Stimulated activated CD8-positive, alpha-beta memory T cell treated with anti-CD3 and anti-CD28 coated beads, Interleukin-12 subunit alpha, Interleukin-12 subunit beta, amount 100 ng/mL, for 4 hours (primary cell): ENCODE results near the gene CIRBP.

Source experiments
- DNase-seq: peaks from one replicate; pipeline ENCODE4 v3.0.0-alpha.2; 2020; ENCODE audit warnings: low read depth

The CIRBP gene

GRCh38 chr19:1230783-1231489, 38.2 kb upstream of the CIRBP start:
- no peak for DNase-seq

- DNase-seq: no peak
These were observed 37.1 kb upstream of the CIRBP start for GRCh38 chr19:1231729-1232637.

GRCh38 chr19:1232652-1233072, 36.5 kb upstream of the CIRBP start:
- no peak for DNase-seq

- no peak for DNase-seq
These were observed 35.9 kb upstream of the CIRBP start for GRCh38 chr19:1233115-1233667.

DNA sequence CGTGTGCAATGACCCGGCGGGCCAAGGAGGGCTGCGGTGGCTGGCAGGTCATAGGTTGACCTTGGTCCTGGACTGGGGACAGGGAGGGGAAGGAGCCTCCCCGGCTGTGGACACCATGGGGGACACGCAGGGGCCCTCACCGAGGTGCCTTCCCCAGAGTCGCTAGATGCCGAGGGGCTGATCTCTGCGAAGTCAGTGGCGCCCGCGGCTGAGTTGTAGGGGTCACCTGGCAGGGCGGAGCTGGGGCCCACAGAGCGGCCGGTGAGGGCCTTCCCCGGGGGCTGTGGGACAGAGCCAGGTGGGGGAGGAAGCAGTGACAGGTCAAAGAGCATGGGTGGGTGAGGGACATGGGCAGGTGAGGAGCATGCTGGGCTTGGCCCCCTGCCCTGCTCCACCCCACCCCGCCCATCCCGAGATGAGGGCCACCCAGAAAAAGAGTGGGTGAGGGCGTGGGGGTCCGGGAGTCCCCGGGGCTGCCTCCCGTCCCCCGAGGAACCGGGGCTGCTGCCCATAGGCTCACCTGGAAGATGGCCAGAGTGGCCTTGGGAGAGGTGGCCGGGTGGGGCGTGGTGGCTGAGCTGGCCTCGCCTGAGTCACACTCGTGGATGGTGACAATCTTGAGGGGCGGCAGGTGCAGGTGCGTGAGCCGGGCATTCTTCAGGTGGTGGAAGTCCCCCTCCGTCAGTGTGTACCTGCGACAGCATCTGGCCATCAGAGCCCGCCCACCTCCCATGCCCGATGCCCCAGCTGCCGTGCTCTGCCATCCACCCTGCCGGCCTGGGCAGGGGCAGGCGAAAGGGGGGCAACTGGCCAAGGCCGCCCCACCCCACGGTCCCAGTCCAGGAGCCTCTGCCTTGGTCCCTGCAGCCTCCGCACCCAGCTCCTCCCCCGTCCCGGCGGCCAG, 34.8 kb upstream of the CIRBP start:
- no peak for DNase-seq

GRCh38 chr19:1234955-1235380, 34.2 kb upstream of the CIRBP start:
- no peak for DNase-seq

- no peak for DNase-seq
These were observed 33.2 kb upstream of the CIRBP start for GRCh38 chr19:1235625-1236538.

DNA sequence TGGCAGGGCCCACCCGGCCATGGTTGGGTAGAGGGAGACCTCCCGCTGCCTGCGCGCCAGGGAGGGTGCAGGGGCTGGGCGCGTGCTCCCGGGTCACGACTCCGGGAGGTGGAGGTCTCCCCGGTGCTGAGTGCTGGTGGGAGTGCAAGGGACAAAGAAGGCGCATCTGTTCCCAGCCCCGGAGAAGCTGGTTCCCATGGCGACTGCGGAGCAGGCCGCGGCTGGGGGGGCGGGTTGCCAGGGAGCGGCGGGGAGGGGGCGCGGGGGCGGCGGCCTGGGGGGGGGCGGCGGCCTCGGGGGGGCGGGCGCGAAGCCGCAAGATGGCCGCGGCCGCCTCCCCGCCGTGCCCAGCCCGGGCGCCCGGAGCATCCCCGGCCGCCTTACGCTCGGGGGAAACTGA, 32.6 kb upstream of the CIRBP start:
- no peak for DNase-seq

- DNase-seq: no peak
These were observed 32.0 kb upstream of the CIRBP start for GRCh38 chr19:1237027-1237659.

- DNase-seq: no peak
These were observed 31.3 kb upstream of the CIRBP start, which contains the start of gene CBARP for GRCh38 chr19:1237754-1238368. Gene CBARP (minus strand): TSS chr19:1238005. CDS start chr19:1236100, 1,905 bp downstream.

- DNase-seq: no peak
These were observed 30.5 kb upstream of the CIRBP start for GRCh38 chr19:1238369-1239303.

- DNase-seq: no peak
These were observed 29.7 kb upstream of the CIRBP start for GRCh38 chr19:1239420-1239795.

- DNase-seq: peak; percentile 96
These were observed 29.1 kb upstream of the CIRBP start for GRCh38 chr19:1239796-1240737.

- DNase-seq: no peak
These were observed 28.2 kb upstream of the CIRBP start for GRCh38 chr19:1240925-1241324.

DNA sequence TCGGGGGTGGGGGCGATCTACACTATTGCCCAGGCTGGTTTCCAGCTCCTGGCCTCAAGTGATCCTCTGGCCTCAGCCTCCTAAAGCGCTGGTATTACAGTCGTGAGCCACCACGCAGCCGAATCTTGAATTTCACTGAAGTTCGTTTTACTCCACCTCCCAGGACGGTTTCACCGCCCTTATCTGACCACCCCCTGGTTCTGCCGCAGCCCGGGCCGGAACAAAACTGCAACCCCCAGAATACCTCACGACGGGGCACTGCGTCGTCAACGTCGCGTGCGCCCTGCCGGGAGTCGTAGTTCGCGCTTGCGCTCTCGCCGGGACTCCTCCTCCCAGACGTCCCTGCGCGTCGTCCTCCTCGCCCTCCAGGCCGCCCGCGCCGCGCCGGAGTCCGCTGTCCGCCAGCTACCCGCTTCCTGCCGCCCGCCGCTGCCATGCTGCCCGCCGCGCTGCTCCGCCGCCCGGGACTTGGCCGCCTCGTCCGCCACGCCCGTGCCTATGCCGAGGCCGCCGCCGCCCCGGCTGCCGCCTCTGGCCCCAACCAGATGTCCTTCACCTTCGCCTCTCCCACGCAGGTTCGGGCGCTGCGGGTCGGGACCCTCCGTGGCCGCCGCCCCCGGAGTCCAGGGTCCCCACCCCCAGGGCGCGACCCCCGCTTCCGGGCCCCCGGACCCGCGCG, 27.6 kb upstream of the CIRBP start, which contains the start of gene ATP5F1D:
Gene ATP5F1D, plus strand, starts transcription at position 335 of the 679 bp plus-strand sequence. Its CDS starts 100 bp downstream, at position 435.
- peak; percentile 95 for DNase-seq
